ENCODE data around the gene KMT5B. TPM values are rescaled to one million over a fixed set of nuclear protein-coding genes. Genes with fewer than 3 reads are reported as not detected.

KMT5B gene
- total and polyA plus RNA-seq, 2 of the 13 experiments (the other 11 are each of a cell fraction or from before 2014, with no cell fraction given), result 17.6 to 23.7 TPM

- TF ChIP-seq ZNF18 (CRISPR knock-in tag; IDR thresholded peaks at IDR 0.05; ENCODE audit: insufficient replicate concordance) (no peak), FOXK1 (CRISPR knock-in tag; IDR thresholded peaks at IDR 0.05; ENCODE audit: borderline replicate concordance, low read depth) (peak; percentile 82; the same call in 1 of the 2 replicates), DPF2 (CRISPR knock-in tag; IDR thresholded peaks at IDR 0.05; ENCODE audit: borderline replicate concordance, low read depth) (peak; percentile 84; the same call in 1 of the 2 replicates), ZNF547 (CRISPR knock-in tag; IDR thresholded peaks at IDR 0.05) (peak; percentile 70; the same call in 1 of the 2 replicates), ZNF253 (CRISPR knock-in tag; IDR thresholded peaks at IDR 0.05; ENCODE audit: borderline replicate concordance) (no peak), ZZZ3 (CRISPR knock-in tag; IDR thresholded peaks at IDR 0.05; ENCODE audit: borderline replicate concordance) (no peak), ZNF136 (CRISPR knock-in tag; IDR thresholded peaks at IDR 0.05; ENCODE audit: low read depth) (peak; percentile 65; the same call in 1 of the 2 replicates), NKX3-1 (CRISPR knock-in tag; IDR thresholded peaks at IDR 0.05) (peak; percentile 55; the same call in 1 of the 2 replicates), HCFC1 (IDR thresholded peaks at IDR 0.05; ENCODE audit: low read depth, low read length) (no peak), ZBTB37 (CRISPR knock-in tag; IDR thresholded peaks at IDR 0.05) (0 out of 2 replicates have a peak, but pooled peaks have one; percentile 61), ZFAT (CRISPR knock-in tag; conservative IDR thresholded peaks at IDR 0.05) (no peak), ZNF549 (CRISPR knock-in tag; IDR thresholded peaks at IDR 0.05) (no peak), ZNF335 (CRISPR knock-in tag; IDR thresholded peaks at IDR 0.05) (peak; percentile 92), ZHX1 (CRISPR knock-in tag; IDR thresholded peaks at IDR 0.05; ENCODE audit: low read depth) (peak; percentile 77), ZFP36 (IDR thresholded peaks at IDR 0.05; ENCODE audit: borderline replicate concordance, low read depth, low read length, partially characterized antibody) (no peak), BRF2 (CRISPR knock-in tag; IDR thresholded peaks at IDR 0.05) (no peak; the same call in 1 of the 2 replicates), ZNF567 (CRISPR knock-in tag; IDR thresholded peaks at IDR 0.05; ENCODE audit: borderline replicate concordance) (0 out of 2 replicates have a peak, but pooled peaks have one; percentile 91)
- TF ChIP-seq, protein P1, sequence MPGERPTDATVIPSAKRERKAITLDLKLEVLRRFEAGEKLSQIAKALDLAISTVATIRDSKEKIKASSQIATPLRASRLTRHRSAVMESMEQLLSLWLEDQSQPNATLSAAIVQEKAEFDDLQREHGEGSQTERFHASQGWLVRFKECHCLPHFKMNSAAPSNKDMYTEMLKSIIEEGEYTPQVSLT (CRISPR knock-in tag; IDR thresholded peaks at IDR 0.05; ENCODE audit: borderline replicate concordance, low read depth), result no peak; the same call in 1 of the 2 replicates
- TF ChIP-seq, protein P2, sequence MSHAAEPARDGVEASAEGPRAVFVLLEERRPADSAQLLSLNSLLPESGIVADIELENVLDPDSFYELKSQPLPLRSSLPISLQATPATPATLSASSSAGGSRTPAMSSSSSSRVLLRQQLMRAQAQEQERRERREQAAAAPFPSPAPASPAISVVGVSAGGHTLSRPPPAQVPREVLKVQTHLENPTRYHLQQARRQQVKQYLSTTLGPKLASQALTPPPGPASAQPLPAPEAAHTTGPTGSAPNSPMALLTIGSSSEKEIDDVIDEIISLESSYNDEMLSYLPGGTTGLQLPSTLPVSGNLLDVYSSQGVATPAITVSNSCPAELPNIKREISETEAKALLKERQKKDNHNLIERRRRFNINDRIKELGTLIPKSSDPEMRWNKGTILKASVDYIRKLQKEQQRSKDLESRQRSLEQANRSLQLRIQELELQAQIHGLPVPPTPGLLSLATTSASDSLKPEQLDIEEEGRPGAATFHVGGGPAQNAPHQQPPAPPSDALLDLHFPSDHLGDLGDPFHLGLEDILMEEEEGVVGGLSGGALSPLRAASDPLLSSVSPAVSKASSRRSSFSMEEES (CRISPR knock-in tag; IDR thresholded peaks at IDR 0.05), result peak; percentile 94
These were observed 66.2 kb downstream of the KMT5B start (continued) for GRCh38 chr11:68146704-68147474.

Measured in HepG2 (cell line).